GM13976 (cell line): ENCODE measurements around the gene TBC1D1.

Experiments
- DNase-seq: peaks from one replicate; pipeline ENCODE4 v3.0.0; 2012; ENCODE audit warnings: low spot score
- CTCF ChIP-seq: IDR thresholded peaks from 2 replicates; pipeline ENCODE4 v1.5.1; 2012; ENCODE audit warnings: borderline replicate concordance, mild to moderate bottlenecking; ENCODE audit not compliant: insufficient read depth; ENCODE audit errors: extremely low read depth, missing control alignments, control extremely low read depth
- in situ Hi-C: fragments of 300-500 bp; cut with MboI; formaldehyde crosslinking; loops from one replicate; pipeline ENCODE4 v1.12.0; 2022; ENCODE audit warnings: low sequenced_read_pairs, mixed read lengths, inconsistent platforms; ENCODE audit not compliant: unreplicated experiment

The TBC1D1 gene

DNA sequence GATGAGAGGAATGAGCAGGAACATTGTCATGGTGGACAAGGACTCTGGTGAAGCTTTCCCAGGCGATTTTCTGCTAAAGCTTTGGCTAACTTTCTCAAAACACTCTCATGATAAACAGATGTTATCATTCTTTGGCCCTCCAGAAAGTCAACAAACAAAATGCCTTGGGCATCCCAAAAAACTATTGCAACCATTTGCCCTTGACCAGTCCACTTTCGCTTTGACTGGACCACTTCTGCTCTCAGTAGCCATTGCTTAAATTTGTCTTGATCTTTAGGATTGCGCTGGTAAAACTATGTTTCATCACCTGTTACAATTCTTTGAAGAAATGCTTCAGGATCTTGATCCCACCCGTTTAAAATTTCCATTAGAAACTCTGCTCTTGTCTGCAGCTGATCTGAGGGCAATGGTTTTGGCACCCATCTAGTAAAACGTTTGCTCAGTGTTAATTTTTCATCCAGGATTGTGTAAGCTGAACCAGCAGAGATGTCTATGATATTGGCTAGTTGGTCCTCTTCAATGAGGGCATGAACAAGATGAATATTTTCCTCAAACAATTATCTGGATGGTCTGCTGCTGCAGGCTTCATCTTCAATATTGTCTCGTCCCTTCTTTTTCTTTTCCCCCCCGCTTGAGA is 14.8 kb downstream of the TBC1D1 start:
- no peak for TF ChIP-seq CTCF
- DNase-seq: no peak
- in situ Hi-C loops: no loop called here

GRCh38 chr4:37908488-37909331 is 17.8 kb downstream of the TBC1D1 start:
- no peak for DNase-seq
- TF ChIP-seq CTCF: no peak

DNA sequence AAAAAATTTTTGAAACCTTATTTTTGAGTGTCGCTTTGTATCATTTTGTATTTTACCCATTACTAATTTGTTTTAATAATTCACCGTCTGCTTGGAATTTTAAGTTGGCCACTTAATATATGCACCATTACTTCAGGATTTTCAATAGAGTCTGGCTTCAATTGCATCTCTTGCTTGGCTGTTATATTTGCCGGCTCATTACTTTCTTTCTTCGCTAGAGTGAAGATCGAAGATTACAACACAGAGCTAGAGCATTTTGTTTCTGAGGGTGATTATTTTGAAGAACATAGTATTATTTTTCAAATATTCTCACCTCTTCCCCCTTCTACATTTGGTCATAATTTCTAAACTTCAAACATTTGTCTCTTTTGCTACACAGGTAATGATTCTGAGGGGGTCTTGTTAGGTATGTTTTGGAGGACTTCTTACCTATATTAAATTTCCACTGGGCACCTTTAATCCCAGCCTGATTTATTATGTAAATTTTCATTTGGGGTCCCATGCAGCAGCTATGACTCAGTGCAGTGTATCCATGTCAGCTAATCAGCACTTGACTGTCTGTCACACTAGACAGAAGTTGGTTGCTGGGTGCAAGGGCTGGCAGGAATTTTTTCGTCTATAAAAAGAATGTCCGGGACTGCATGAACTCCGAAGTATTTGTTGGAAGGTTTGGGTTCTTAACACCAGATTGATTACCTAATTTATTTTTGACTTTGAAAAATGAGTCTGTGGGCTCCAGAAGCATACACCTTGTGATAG is 18.6 kb downstream of the TBC1D1 start:
- in situ Hi-C loops: no loop called here
- DNase-seq: no peak
- TF ChIP-seq CTCF: no peak

More at GRCh38 chr4:37908488-37909331, 17.8 kb downstream of the TBC1D1 start:
- in situ Hi-C loops: no loop called here

DNA sequence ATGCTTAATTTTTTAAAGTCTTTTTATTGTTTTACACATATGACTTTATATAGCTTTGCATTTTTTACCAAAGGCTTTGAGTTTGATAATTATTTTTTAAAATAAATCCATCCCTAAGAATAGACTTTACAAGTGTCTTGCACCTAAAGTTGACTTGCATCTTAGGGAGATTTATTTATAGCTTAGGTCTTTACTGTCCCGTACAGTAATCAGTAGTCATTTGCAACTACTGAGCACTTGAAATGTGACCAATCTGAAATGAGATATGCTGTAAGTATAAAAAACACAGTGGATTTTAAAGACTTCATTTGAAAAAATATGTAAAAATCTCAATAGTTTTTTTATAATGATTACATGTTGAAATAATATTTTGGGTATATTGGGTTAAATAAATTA is 19.2 kb downstream of the TBC1D1 start:
- TF ChIP-seq CTCF: no peak
- DNase-seq: no peak
- in situ Hi-C loops: no loop called here

DNA sequence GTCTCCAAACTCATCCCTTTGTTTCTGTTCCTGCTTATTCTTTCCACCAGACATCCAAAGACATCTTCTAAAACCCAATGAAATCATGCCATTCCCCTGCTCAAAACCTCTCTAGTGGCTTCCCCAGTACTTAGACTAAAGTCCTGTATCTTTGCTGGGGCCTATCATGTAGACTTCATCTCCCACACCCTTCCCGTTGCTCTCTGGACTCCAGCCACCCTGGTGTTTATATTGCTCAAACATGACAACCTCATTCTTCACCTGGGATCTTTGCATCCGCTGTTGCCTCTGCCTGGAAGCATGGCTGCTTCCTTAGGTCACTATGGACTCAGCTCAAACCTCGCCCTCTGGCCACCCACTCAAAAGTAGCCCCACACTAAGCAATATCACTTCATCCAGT is 23.7 kb downstream of the TBC1D1 start:
- no peak for TF ChIP-seq CTCF
- in situ Hi-C loops: no loop called here

DNA sequence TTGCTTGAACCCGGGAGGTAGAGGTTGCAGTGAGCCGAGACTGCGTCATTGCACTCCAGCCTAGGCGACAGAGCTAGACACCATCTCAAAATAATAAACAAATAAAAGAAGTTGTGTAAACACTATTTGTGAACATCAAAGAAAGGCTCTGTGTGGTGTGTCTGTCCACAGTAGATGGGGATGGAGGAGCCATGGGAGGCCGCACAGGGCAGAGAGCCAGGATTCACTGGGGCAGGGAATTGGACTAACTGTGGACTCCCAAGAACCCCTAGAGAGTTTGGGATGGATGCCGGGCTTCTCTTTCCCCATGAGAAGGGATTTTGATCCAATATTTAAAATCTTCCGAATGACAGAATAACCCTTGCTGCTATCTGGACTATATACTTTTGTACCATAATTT is 26.5 kb downstream of the TBC1D1 start:
- in situ Hi-C loops: no loop called here
- DNase-seq: no peak
- TF ChIP-seq CTCF: no peak

More for the DNA sequence above, 23.7 kb downstream of the TBC1D1 start:
- no peak for DNase-seq
